Jurkat, Clone E6-1 (cell line): ENCODE measurements around the gene IFITM2.
"Not testable (repeated sequence)": the region's sequence is repeated elsewhere in the genome, so short reads cannot be mapped to it uniquely, and the experiment has no call there.

Source experiments
- DNase-seq: peaks from one replicate; pipeline ENCODE4 v3.0.0-alpha.2; 2011; ENCODE audit warnings: low read depth, low spot score
- H3K4me3 ChIP-seq: 2 replicates; pipeline ENCODE4 v1.5.1; 2011; ENCODE audit warnings: mild to moderate bottlenecking, low read length, control low read depth, moderate library complexity

The IFITM2 gene

DNA sequence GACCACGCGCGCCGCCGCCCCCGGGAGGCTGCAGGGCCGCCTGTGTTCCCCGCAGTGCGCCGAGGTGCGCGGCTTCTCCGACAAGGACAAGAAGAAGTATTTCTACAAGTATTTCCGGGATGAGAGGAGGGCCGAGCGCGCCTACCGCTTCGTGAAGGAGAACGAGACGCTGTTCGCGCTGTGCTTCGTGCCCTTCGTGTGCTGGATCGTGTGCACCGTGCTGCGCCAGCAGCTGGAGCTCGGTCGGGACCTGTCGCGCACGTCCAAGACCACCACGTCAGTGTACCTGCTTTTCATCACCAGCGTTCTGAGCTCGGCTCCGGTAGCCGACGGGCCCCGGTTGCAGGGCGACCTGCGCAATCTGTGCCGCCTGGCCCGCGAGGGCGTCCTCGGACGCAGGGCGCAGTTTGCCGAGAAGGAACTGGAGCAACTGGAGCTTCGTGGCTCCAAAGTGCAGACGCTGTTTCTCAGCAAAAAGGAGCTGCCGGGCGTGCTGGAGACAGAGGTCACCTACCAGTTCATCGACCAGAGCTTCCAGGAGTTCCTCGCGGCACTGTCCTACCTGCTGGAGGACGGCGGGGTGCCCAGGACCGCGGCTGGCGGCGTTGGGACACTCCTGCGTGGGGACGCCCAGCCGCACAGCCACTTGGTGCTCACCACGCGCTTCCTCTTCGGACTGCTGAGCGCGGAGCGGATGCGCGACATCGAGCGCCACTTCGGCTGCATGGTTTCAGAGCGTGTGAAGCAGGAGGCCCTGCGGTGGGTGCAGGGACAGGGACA lies 26.7 kb upstream of the IFITM2 start:
- H3K4me3 ChIP-seq, result no peak overlapping the region
- no peak for DNase-seq

DNA sequence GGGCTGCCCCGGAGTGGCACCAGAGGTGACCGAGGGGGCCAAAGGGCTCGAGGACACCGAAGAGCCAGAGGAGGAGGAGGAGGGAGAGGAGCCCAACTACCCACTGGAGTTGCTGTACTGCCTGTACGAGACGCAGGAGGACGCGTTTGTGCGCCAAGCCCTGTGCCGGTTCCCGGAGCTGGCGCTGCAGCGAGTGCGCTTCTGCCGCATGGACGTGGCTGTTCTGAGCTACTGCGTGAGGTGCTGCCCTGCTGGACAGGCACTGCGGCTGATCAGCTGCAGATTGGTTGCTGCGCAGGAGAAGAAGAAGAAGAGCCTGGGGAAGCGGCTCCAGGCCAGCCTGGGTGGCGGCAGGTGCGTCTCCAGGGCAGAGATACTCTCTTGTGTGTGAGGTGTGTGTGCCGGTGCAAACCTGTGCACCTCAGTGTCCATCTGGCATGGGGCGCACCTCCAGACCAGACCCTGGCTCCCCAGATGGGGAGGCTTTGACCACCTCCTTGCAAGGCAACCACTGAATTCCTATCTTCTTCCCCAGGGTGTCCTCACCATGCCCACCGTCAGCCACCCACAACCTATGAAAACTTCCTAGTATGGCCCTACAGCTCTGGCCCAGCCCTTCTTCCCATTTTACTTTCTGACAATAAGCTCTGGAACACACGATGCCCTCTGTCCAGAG lies 26.0 kb upstream of the IFITM2 start:
- no peak overlapping the region for H3K4me3 ChIP-seq

DNA sequence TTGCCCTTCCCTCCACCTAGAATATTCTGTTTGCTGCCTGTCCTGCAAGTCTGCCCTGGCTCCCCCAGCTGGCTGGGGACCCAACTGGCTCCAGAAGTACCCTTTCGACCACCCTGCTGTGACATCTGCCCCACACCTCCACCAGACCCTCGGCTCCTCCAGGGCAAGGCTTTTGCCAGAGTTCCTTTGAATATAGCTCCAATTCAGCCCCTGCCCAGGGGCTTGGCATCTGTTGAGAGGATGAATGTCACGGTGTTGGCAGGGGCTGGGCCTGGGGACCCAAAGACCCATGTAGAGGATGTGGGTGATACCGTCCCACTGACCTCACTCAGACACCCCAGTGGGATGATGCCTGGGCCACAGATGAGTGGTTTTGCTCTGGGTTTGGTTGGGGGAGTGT lies 25.4 kb upstream of the IFITM2 start:
- no peak for DNase-seq
- H3K4me3 ChIP-seq, result no peak overlapping the region

More for the DNA sequence above, 26.0 kb upstream of the IFITM2 start:
- no peak for DNase-seq

DNA sequence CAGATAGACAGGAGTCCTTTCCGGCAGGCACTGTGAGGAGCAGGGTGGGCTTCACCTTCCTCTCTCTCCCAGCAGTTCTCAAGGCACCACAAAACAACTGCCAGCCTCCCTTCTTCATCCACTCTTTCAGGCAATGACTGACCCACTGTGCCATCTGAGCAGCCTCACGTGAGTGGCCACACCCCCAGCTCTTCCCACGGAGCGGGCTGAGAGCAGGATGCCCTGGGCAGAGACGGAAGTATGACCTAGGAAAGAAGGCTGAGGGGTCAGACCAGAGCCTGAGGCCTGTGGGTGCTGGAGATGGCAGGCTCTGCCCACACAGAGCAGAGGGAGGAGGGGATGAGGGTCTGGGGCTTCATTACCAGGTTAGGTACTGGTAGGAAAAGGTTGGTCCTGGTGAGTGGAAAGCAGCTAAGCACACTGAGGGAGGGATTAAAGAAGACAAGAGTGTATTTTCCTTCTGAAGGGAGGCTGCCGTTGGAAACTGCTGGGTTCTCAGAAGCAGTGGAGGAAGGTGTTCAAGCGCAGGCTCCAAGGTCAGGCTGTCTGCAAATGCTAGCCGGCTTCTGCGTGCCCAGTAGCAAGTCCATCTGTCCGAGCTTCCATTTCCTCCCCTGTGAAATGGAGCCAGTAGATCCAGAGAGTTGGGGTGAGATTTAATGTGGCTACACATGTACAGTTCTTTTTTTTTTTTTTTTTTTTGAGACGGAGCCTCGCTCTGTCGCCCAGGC lies 24.8 kb upstream of the IFITM2 start:
- DNase-seq, result no peak
- H3K4me3 ChIP-seq, result no peak overlapping the region

DNA sequence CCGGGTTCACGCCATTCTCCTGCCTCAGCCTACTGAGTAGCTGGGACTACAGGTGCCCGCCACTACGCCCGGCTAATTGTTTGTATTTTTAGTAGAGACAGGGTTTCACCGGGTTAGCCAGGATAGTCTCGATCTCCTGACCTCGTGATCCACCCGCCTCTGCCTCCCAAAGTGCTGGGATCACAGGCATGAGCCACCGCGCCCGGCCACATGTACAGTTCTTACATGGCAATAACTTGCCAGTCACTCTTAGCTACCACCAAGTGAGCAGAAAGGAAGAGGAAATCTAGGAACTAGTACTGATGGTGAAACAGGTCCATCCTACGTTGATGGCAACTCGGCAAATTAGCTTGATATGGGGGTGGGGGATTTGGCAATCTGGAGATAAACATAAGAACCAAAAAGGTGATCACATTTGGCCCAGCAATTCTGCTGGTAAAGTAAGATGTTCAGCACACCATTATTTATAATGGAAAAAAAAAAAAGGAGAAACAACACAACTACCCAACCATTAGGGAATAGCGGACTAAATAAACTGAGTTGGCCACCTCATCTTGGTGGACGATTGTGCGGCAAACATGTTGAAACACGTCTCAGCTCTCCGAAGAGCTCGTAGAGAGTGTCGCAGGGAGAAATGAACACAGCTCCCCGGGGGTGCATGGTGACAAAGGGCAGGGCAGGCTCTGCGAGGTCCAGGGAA lies 24.1 kb upstream of the IFITM2 start:
- H3K4me3 ChIP-seq, result no peak overlapping the region
- no peak for DNase-seq

DNA sequence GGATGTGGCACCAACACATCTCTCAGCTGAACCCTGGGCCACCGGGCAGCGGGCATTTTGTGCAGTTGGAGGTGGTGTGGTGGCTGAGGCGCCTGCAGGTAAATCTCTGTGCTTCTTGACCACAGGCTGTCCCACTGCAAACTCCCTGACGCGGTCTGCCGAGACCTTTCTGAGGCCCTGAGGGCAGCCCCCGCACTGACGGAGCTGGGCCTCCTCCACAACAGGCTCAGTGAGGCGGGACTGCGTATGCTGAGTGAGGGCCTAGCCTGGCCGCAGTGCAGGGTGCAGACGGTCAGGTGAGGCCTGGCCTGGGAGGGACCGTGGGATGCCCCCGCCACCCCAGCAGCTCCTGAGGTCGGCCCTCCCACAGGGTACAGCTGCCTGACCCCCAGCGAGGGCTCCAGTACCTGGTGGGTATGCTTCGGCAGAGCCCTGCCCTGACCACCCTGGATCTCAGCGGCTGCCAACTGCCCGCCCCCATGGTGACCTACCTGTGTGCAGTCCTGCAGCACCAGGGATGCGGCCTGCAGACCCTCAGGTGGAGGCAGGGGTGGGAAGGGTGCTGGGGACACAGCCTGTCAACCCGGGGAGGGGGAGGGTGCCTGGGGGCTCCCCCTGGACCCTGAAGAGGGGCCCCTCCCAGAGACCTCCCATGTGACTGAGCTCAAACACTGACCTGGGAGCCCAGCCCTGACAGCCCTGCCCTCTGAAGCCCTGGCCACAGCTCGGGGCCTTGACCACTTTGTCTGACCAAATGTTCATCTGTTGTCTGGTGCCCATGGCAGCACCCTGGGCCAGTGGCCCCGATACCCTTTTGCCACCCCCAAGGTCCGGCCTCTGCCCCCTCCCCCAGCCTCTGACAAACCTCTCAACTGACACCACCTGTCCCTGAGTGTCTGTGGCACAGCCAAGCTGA lies 23.3 kb upstream of the IFITM2 start:
- H3K4me3 ChIP-seq, result no peak overlapping the region
- no peak for DNase-seq

DNA sequence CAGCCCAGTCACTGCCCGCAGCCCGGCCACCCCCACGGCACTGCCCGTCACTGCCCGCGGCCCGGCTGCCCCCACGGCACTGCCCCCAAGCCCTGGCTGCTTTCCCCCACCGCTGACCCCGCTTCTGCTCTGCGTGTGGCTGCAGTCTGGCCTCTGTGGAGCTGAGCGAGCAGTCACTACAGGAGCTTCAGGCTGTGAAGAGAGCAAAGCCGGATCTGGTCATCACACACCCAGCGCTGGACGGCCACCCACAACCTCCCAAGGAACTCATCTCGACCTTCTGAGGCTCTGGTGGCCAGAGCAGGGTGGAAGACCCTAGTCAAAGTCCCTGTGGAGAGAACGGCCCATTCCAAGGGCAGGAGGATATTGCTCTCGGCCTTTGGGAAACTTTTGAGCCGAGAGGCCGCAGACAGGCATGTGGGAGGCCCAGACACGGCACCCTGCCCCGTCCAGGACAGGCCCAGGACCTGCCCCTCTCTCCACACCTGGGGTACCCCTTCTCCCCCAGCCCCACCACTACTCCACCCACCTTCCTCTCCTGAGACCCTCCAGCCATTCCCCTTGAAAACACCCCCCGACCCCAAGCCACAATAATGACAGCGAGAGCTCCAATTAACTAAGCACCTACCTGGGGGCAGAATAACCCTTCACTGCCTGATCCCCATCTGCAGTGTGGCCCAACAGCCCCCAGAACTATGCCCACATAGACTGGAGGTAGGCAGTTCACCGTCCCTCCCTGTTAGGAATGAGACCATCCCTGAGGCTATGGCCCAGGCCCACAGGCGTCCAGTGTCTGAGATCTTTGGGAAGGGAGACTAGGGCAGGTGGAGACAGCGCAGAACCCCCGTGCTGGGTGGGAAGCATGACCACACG lies 22.4 kb upstream of the IFITM2 start:
- DNase-seq, result no peak
- no peak overlapping the region for H3K4me3 ChIP-seq

DNA sequence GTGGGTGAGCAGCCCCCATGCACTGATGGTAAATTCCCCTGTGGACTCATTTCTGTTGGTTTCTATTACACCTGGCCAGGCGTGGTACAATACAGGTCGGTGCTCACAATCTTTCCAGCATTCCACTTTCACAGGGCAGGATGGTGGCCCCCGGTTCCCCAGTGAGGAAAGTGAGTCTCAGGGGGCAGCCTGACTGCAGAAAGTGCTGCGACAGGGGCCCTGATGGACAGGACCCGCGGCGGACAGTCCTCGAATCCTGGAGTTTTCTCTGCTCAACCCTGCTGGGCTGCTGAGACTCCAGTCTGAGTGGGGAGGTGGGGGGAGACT lies 21.8 kb upstream of the IFITM2 start:
- H3K4me3 ChIP-seq, result no peak overlapping the region
- no peak for DNase-seq

DNA sequence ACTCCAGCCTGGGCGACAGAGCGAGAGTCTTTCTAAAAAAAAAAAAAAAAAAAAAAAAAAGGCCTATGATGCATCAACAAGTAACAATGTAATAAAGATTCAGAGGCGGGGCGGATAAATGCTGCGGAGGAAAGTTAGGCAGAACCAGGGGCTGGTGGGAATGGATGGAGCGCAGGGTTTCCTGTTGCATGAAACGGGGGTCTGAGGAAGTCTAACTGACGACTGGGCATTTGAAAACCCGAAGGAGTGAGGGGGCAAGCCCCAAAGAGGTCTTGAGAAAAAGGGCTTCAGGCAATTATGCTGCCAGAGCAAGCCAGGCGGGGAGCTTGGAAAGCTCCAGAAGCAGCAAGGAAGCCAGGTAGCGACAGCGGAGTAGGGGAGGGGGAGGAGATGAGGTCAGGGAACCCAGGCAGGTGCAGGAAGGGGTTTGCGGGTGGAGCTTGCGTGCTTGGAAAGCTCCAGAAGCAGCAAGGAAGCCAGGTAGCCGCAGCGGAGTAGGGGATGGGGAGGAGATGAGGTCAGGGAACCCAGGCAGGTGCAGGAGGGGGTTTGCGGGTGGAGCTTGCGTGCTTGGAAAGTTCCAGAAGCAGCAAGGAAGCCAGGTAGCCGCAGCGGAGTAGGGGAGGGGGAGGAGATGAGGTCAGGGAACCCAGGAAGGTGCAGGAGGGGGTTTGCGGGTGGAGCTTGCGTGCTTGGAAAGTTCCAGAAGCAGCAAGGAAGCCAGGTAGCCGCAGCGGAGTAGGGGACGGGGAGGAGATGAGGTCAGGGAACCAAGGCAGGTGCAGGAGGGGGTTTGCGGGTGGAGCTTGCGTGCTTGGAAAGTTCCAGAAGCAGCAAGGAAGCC lies 20.4 kb upstream of the IFITM2 start:
- H3K4me3 ChIP-seq, result not testable (repeated sequence)
- DNase-seq, result peak; percentile 34

DNA sequence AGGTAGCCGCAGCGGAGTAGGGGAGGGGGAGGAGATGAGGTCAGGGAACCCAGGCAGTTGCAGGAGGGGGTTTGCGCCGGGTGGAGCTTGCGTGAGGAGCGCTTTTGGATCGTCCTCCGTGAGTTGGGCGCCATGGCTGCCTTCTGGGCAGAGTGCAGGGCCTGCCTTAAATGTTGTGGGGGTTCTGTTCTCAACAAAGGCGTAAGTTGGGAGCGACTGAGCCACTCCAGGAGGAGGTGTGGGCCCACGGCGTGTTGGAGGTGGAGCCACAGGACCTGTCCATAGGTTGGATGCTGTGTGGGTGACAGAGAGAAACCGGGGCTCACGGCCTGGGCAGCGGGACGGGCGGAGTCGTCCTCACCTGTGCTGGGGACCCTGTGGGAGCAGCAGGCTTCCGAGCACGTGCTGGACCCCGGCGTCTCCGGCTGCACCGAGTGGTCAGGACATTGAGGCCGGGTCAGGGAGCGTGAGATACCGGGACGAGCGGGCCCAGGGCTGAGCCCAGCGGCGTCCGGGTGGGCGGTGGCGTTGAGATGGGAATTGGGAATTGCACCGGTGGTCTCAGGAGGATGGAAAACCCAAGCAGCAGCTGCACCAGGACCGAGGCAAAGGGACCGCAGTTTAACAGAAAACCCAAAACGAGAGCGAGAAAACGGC lies 19.7 kb upstream of the IFITM2 start:
- H3K4me3 ChIP-seq, result peak overlapping the region; percentile 53
- DNase-seq, result no peak

DNA sequence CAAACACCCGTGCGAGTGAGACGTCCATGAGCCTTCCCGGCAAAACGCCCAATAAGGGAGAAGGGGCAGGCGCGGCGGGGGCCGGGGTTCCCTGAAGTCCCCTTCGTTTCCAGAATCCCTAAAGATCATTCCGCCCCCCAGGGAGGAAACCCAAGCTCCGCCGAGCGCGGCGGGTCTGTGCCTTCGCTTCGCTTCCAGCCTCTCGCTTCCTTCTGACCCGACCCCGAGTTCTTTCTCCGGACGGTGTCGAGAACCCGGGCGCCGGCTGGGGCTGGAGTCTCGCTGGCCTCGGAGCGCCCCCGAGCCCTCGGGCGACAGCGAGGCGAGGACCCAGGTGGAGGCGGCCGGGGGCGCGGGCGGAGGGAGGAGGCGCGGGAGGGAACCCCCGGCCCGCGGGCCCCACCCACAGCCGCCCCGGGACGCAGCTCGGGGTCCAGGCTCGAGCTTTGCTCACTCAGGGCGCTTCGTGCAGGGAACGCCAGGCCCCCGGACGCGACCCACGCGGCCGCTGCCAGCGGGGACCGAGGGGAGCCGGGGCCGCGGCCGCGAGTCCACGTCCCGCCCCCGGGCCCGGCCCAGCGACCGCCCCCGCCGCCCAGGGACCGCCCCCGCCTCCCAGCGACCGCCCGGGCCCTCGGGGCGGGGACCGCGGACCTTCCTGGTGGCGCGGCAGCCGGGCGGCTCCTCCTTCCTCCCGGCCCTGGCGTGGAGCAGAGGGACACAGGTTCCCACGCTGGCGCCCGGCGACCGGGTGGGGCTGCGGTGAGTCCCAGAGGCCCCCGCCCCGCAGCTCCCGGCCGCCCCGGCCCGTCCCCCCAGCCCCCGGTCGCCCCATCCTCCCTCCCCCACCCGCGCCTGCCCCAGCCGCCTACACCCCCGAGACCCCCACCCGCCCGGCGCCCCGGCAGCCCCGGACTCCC lies 18.9 kb upstream of the IFITM2 start, which contains the start of gene PGGHG:
Gene PGGHG (plus strand): TSS at position 649 of the 920 bp plus-strand sequence. CDS start 691 bp downstream, outside the sequence.
- DNase-seq, result no peak
- H3K4me3 ChIP-seq, result peak within 1 kb of the TSS; percentile 53

DNA sequence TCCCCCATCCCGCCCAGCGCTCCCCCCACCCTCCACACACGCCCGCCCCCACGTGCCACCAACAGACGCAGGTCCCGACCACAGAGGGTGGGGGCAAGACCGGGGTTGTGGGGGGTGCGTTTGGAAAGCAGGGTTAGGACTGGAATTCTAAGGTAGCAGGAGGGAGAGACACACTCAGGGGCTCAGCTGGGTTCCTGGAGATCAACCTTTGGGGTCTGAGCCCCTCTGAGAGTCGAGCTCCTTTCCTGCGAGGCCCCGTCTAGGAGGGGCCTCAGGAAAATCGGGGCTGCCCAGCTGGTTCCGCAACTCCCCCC lies 18.3 kb upstream of the IFITM2 start:
- DNase-seq, result no peak

DNA sequence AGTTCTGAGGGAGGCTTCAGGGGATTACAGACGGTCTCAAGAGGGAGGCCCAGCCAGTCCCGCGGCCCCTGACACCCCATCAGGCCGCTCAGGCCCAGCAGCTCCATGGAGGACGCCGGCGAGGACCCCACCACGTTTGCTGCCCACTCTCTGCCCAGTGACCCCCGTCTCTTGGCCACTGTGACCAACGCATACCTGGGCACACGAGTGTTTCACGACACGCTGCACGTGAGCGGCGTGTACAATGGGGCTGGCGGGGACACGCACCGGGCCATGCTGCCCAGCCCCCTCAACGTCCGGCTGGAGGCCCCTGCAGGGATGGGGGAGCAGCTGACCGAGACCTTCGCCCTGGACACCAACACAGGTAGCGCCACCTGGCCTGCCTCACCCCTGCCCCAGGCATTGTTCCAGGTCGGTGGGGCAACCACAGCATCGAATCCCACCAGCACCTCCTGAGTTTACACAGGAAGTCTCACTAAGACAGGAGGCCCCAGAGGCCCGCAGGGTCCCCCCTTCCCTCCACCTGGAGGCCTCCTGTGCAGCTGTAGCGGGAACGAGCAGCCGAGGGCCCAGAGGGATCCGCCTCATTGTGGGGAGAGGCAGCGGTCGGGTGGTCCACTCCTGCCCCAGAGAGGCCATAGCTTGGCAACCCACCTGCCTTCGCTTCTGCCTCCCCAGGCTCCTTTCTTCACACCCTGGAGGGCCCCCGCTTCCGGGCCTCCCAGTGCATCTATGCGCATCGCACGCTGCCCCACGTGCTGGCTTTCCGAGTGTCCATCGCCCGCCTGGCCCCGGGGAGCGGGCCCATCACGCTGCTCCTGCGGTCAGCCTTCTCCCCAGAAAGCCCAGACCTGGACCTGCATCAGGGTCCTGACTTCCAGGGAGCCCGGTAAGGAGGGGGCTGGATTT lies 17.6 kb upstream of the IFITM2 start:
- DNase-seq, result no peak
- H3K4me3 ChIP-seq, result peak overlapping the region; percentile 47

More for the DNA sequence above, 18.3 kb upstream of the IFITM2 start:
- H3K4me3 ChIP-seq, result peak overlapping the region; percentile 47

DNA sequence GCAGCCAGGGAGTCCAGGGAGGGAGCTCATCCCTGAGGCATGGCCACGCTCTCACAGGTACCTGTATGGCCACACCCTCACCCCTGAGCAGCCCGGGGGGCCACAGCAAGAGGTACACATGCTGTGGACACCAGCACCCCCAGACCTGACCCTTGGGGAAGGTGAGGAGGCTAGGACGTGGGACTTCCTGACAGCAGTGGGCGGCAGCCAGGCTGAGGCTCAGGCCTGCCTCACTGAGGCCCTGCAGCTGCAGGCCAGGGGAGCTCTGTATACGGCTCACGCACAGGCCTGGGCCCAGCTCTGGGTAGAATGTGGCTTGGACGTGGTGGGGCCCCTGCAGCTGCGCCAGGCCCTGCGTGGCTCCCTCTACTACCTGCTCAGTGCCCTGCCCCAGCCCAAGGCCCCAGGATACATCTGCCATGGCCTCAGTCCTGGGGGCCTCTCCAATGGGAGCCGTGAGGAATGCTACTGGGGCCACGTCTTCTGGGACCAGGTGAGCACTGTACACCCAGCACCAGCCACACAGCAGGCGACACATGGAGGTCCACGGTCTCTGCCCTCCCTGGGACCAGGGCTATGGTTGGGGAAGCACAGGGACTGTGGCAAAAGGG lies 16.9 kb upstream of the IFITM2 start:
- DNase-seq, result no peak
- no peak overlapping the region for H3K4me3 ChIP-seq
